HepG2 (cell line): ENCODE data around the gene HOXB5. TPM values are rescaled to one million over a fixed set of nuclear protein-coding genes. Genes with fewer than 3 reads are reported as not detected.

Experiments
- BORCS8-MEF2B ChIP-seq: sonication (generic); formaldehyde crosslinking; IDR thresholded peaks from 2 replicates; pipeline ENCODE4 v1.8.0; 2022; ENCODE audit warnings: mild to moderate bottlenecking, missing genetic modification reagents
- CERS6 ChIP-seq: sonication (generic); formaldehyde crosslinking; IDR thresholded peaks from 2 replicates; pipeline ENCODE4 v1.5.0; 2020; ENCODE audit warnings: missing genetic modification reagents
- GABPB1 ChIP-seq: IDR thresholded peaks from 2 replicates; pipeline ENCODE4 v1.6.1; 2016; ENCODE audit warnings: mild to moderate bottlenecking, missing genetic modification reagents, moderate library complexity, missing compliant biosample characterization
- GATAD1 ChIP-seq: IDR thresholded peaks from 2 replicates; pipeline ENCODE4 v1.6.1; 2016; ENCODE audit warnings: missing genetic modification reagents, missing compliant biosample characterization
- HNF1B ChIP-seq: sonication (generic); formaldehyde crosslinking; IDR thresholded peaks from 2 replicates; pipeline ENCODE4 v1.5.1; 2020; ENCODE audit warnings: mild to moderate bottlenecking, moderate library complexity, missing genetic modification reagents
- HOXA3 ChIP-seq: sonication (generic); formaldehyde crosslinking; IDR thresholded peaks from 2 replicates; pipeline ENCODE4 v1.5.0; 2020; ENCODE audit warnings: missing genetic modification reagents
- KDM2A ChIP-seq: sonication (generic); formaldehyde crosslinking; IDR thresholded peaks from 2 replicates; pipeline ENCODE4 v1.4.0; 2020; ENCODE audit warnings: low read depth, missing genetic modification reagents, borderline replicate concordance
- NFKB2 ChIP-seq: sonication (generic); formaldehyde crosslinking; IDR thresholded peaks from 2 replicates; pipeline ENCODE4 v1.4.0; 2020; ENCODE audit warnings: missing genetic modification reagents, borderline replicate concordance
- PHB2 ChIP-seq: fragments of 450-650 bp; IDR thresholded peaks from 2 replicates; pipeline ENCODE4 v1.6.1; 2018; ENCODE audit not compliant: partially characterized antibody
- RARG ChIP-seq: sonication (generic); formaldehyde crosslinking; IDR thresholded peaks from 2 replicates; pipeline ENCODE4 v1.4.0; 2020; ENCODE audit warnings: low read depth, mild to moderate bottlenecking, missing genetic modification reagents
- SALL1 ChIP-seq: sonication (generic); formaldehyde crosslinking; IDR thresholded peaks from 2 replicates; pipeline ENCODE4 v1.8.0; 2022; ENCODE audit warnings: mild to moderate bottlenecking, missing genetic modification reagents
- SMAD3 ChIP-seq: sonication (generic); formaldehyde crosslinking; IDR thresholded peaks from 2 replicates; pipeline ENCODE4 v1.4.0; 2020; ENCODE audit warnings: missing genetic modification reagents
- SMC3 ChIP-seq: IDR thresholded peaks from 2 replicates; pipeline ENCODE4 v1.6.1; 2011; ENCODE audit warnings: low read length, improper control_type of control experiment
- TGIF2 ChIP-seq: IDR thresholded peaks from 2 replicates; pipeline ENCODE4 v1.6.1; 2016; ENCODE audit warnings: control low read depth, missing compliant biosample characterization
- TSC22D2 ChIP-seq: sonication (generic); formaldehyde crosslinking; IDR thresholded peaks from 2 replicates; pipeline ENCODE4 v1.5.1; 2020; ENCODE audit warnings: missing genetic modification reagents, mild to moderate bottlenecking, borderline replicate concordance
- YY1 ChIP-seq: IDR thresholded peaks from 2 replicates; pipeline ENCODE4 v1.6.1; 2011; ENCODE audit warnings: low read length, low read depth, moderate library complexity, mild to moderate bottlenecking; ENCODE audit not compliant: insufficient read depth, insufficient replicate concordance
- ZBTB26 ChIP-seq: IDR thresholded peaks from 2 replicates; pipeline ENCODE4 v1.6.1; 2016; ENCODE audit warnings: missing compliant biosample characterization, missing genetic modification reagents, borderline replicate concordance
- ZGPAT ChIP-seq: IDR thresholded peaks from 2 replicates; pipeline ENCODE4 v1.6.1; 2016; ENCODE audit warnings: mild to moderate bottlenecking
- ZNF33A ChIP-seq: sonication (generic); formaldehyde crosslinking; IDR thresholded peaks from 2 replicates; pipeline ENCODE4 v1.5.1; 2020; ENCODE audit warnings: missing genetic modification reagents, mild to moderate bottlenecking, moderate library complexity, borderline replicate concordance
- ZNF350 ChIP-seq: sonication (generic); formaldehyde crosslinking; IDR thresholded peaks from 2 replicates; pipeline ENCODE4 v1.4.0; 2020; ENCODE audit warnings: mild to moderate bottlenecking, low read depth, missing genetic modification reagents, borderline replicate concordance
- polyA plus RNA-seq, 8 experiments: library from polyadenylated mRNA; depleted of rRNA in 3 of 8; stranded (reverse) in 7 of 8; unstranded in 1 of 8; fragments of >200 nt; fragmentation: Illumina TruSeq in 4 of 8; extraction: Trizol in 4 of 8; gene quantifications; 2 replicates each; pipeline versions ENCODE4 v1.2.1 to v1.2.3, GENCODE V29; 2011 to 2016; ENCODE audit warnings: low read depth in 4 of 8, missing spikeins in 1 of 8, mixed read lengths in 1 of 8; ENCODE audit not compliant: insufficient read depth in 1 of 8
- total RNA-seq, 5 experiments: library from RNA; depleted of rRNA; stranded (reverse); fragments of >200 nt; fragmentation: Illumina TruSeq; extraction: Trizol; gene quantifications; 2 replicates each; pipeline ENCODE4 v1.2.3, GENCODE V29; 2016; ENCODE audit warnings: low read depth in 1 of 5

The HOXB5 gene
- total and polyA plus RNA-seq, 2 of the 13 experiments (the other 11 are each of a cell fraction or from before 2014, with no cell fraction given): not detected

GRCh38 chr17:48618256-48618896 lies 24.8 kb upstream of the HOXB5 start (continued):
- TF ChIP-seq ZBTB26 (CRISPR knock-in tag) (0 out of 2 replicates have a peak, but pooled peaks have one; percentile 26), GABPB1 (CRISPR knock-in tag) (0 out of 2 replicates have a peak, but pooled peaks have one; percentile 28), CERS6 (CRISPR knock-in tag) (no peak), YY1 (peak; percentile 28), ZGPAT (CRISPR knock-in tag) (0 out of 2 replicates have a peak, but pooled peaks have one; percentile 51), HOXA3 (CRISPR knock-in tag) (no peak), ZNF350 (CRISPR knock-in tag) (peak; percentile 60; the same call in 1 of the 2 replicates), ZNF33A (CRISPR knock-in tag) (no peak), KDM2A (CRISPR knock-in tag) (peak; percentile 85; the same call in 1 of the 2 replicates), NFKB2 (CRISPR knock-in tag) (peak; percentile 40; the same call in 1 of the 2 replicates), SALL1 (CRISPR knock-in tag) (peak; percentile 58; the same call in 1 of the 2 replicates), HNF1B (CRISPR knock-in tag) (0 out of 2 replicates have a peak, but pooled peaks have one; percentile 28), SMAD3 (CRISPR knock-in tag) (0 out of 2 replicates have a peak, but pooled peaks have one; percentile 59), GATAD1 (CRISPR knock-in tag) (0 out of 2 replicates have a peak, but pooled peaks have one; percentile 35), RARG (CRISPR knock-in tag) (no peak), SMC3 (peak; percentile 59; the same call in 1 of the 2 replicates), BORCS8-MEF2B (CRISPR knock-in tag) (0 out of 2 replicates have a peak, but pooled peaks have one; percentile 44), PHB2 (no peak), TSC22D2 (CRISPR knock-in tag) (0 out of 2 replicates have a peak, but pooled peaks have one; percentile 42), TGIF2 (CRISPR knock-in tag) (no peak)
